ENCODE data around the gene TIMM23. TPM values are rescaled to one million over a fixed set of nuclear protein-coding genes. Genes with fewer than 3 reads are reported as not detected.
"Not testable (repeated sequence)": the region's sequence is repeated elsewhere in the genome, so short reads cannot be mapped to it uniquely, and the experiment has no call there.

The TIMM23 gene
- total RNA-seq, 4 donors from 2014 or later, result 42.1 to 89.0 (median 68.6) TPM

GRCh38 chr10:46035923-46036849, 63.9 kb downstream of the TIMM23 start:
- no peak for ATAC-seq (ENCODE audit: low FRiP score)
- no peak for TF ChIP-seq CTCF (IDR thresholded peaks at IDR 0.05)
- DNase-seq (ENCODE audit: low spot score), result no peak

DNA sequence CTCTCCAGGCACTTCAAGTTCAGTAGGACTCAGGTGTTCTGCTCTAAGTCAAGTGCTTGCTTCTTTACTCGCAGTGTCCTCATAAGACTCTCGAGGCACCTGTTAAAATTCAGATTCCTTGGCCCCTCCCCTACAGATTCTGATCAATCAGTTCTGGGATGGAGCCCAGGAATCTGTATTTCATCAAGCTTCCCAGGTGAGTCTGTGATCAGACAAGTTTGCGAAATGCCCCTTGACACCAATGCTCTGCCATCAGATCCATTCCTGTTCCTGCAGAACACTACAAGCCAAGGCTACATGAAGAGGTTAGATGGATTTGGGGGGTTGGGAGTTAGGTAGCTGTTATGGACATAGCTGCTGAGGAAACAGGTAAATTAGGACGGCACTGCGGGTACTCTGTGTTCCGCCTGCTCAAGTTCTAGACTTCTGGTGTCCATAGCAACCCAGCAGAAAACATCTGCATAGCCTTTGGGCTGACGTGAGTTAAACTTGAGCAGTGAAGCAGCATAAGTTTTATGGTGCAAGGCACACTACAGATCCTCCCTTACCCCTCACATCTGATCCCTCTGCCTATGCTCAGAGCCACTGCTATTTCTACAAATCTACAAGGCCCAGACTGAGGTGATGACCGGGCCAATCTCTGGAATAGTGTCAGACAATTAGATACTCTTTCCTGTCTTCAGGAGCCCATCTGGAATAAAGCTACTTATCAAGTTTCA, 65.0 kb downstream of the TIMM23 start:
- DNase-seq (ENCODE audit: low spot score) (no peak), ATAC-seq (ENCODE audit: low FRiP score) (no peak)
- TF ChIP-seq CTCF (IDR thresholded peaks at IDR 0.05), result no peak

DNA sequence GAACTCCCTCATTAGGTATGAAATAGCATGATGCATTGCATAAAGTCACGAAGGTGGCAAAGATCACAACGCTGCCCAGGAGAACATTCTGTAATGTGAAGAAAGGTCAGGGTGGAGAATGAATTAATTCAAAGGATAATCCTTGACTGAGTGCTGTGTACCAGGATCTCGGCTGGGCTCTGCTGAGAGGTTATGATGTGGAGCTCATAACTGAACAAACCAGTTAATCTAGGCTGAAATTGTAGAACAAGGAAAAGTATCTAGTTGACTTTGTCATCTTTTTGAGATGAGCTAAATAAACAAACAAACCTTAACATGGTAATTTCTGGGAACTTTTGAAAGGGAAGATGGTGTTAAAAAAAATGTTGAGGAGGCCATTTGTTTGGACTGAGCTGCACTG, 67.7 kb downstream of the TIMM23 start:
- no peak for TF ChIP-seq CTCF (IDR thresholded peaks at IDR 0.05)
- no peak for ATAC-seq (ENCODE audit: low FRiP score)
- no peak for DNase-seq (ENCODE audit: low spot score)

DNA sequence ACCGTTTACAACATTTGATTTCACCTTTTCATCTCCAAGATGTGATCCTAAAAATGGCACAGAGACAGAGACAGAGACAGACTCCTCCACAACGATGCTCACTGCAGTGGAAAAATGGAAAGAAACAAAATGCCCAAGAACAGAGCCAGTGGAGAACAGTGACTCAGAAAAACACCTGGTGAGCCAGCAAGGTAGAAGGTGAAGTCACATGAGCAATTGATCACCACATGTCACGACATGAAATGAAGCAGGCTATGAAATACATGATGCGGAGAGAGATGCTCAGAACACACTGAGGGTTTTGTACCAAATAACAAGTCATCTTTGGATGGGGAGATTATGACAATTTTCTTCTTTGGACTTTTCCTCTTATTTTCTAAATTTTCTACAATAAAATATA, 70.2 kb downstream of the TIMM23 start:
- no peak for TF ChIP-seq CTCF (IDR thresholded peaks at IDR 0.05)
- no peak for DNase-seq (ENCODE audit: low spot score)
- no peak for ATAC-seq (ENCODE audit: low FRiP score)

- ATAC-seq (ENCODE audit: low FRiP score) (no peak), DNase-seq (ENCODE audit: low spot score) (no peak)
- no peak for TF ChIP-seq CTCF (IDR thresholded peaks at IDR 0.05)
Observed at GRCh38 chr10:46046261-46046660, 74.0 kb downstream of the TIMM23 start, which contains the start of gene MSMB. MSMB (minus strand) TSS chr10:46046269; CDS start chr10:46046237, 32 bp downstream.

- DNase-seq (ENCODE audit: low spot score) (no peak), ATAC-seq (ENCODE audit: low FRiP score) (no peak)
- no peak for TF ChIP-seq CTCF (IDR thresholded peaks at IDR 0.05)
Observed at GRCh38 chr10:46048152-46048551, 75.9 kb downstream of the TIMM23 start.

GRCh38 chr10:46049497-46049831, 77.2 kb downstream of the TIMM23 start:
- ATAC-seq (ENCODE audit: low FRiP score); DNase-seq (ENCODE audit: low spot score): not testable (repeated sequence)
